Sigmoid colon (tissue), 7 donors: Measurements from ENCODE around the gene DDX60. TPM values are rescaled to one million over a fixed set of nuclear protein-coding genes. Genes with fewer than 3 reads are reported as not detected.
A peak's percentile ranks its signal among the peaks of the same experiment; 100 is the strongest.

Source experiments
- DNase-seq: peaks from one replicate; pipeline ENCODE4 v3.0.0-alpha.2; 2019
- H3K27ac ChIP-seq, 4 donors: fragments of 200-600 bp; sonication (generic); one replicate each; pipeline ENCODE4 v1.5.1; 2016 to 2019; ENCODE audit warnings: mild to moderate bottlenecking in 1 of 4
- H3K27me3 ChIP-seq, 3 donors: fragments of 200-600 bp; sonication (generic); one replicate each; pipeline ENCODE4 v1.5.1; 2019; ENCODE audit warnings: mild to moderate bottlenecking in 1 of 3
- H3K36me3 ChIP-seq, 4 donors: fragments of 200-600 bp; sonication (generic); one replicate each; pipeline ENCODE4 v1.5.1; 2016 to 2019
- H3K4me1 ChIP-seq, 4 donors: fragments of 200-600 bp; sonication (generic); one replicate each; pipeline ENCODE4 v1.5.1; 2017 to 2019
- H3K4me3 ChIP-seq, 4 donors: fragments of 200-600 bp; sonication (generic); one replicate each; pipeline ENCODE4 v1.5.1; 2017 to 2019; ENCODE audit warnings: mild to moderate bottlenecking in 2 of 4, moderate library complexity in 1 of 4
- H3K9me3 ChIP-seq, 4 donors: fragments of 200-600 bp in 3 of 4; sonication (generic) in 3 of 4; one replicate each; pipeline versions ENCODE4 v1.5.1 to v1.6.1; 2013 to 2019
- CTCF ChIP-seq, 4 experiments: fragments of 450-650 bp in 3 of 4; fragments of 200-600 bp in 1 of 4; IDR thresholded peaks; one replicate each; pipeline ENCODE4 v1.5.1; 2016 to 2019; ENCODE audit warnings: antibody characterized with exemption in 4 of 4, mild to moderate bottlenecking in 3 of 4, moderate library complexity in 2 of 4
- EP300 ChIP-seq, 4 donors: sonication (generic); formaldehyde crosslinking; IDR thresholded peaks; one replicate each; pipeline ENCODE4 v1.6.1; 2017; ENCODE audit warnings: antibody characterized with exemption in 4 of 4
- POLR2A ChIP-seq, 2 donors: fragments of 450-650 bp; IDR thresholded peaks; one replicate each; pipeline ENCODE4 v1.6.1; 2016; ENCODE audit warnings: antibody characterized with exemption in 2 of 2, mild to moderate bottlenecking in 2 of 2, moderate library complexity in 2 of 2
- POLR2AphosphoS5 ChIP-seq, 4 donors: sonication (generic); formaldehyde crosslinking; IDR thresholded peaks; one replicate each; pipeline ENCODE4 v1.6.1; 2017; ENCODE audit warnings: antibody characterized with exemption in 4 of 4
- WGBS, 2 donors: extraction: QIAGEN DNeasy Blood & Tissue Kit; methylation state at CpG; one replicate each; pipeline ENCODE4 v1.1.7; 2013; 5-methylcytosine and 5-hydroxymethylcytosine counted together
- intact Hi-C: fragments of 100-400 bp; cut with DNase I; formaldehyde crosslinking; loops from one replicate; pipeline ENCODE4 v1.15.1; 2023
- polyA plus RNA-seq, 3 donors: library from polyadenylated mRNA; stranded (reverse); fragments of 200-250 nt; gene quantifications; one replicate each; pipeline ENCODE4 v1.2.3, GENCODE V29; 2013
- total RNA-seq, 4 donors: library from RNA; depleted of rRNA; stranded (reverse); fragments of >200 nt; gene quantifications; one replicate each; pipeline ENCODE4 v1.1.0, GENCODE V29; 2016
- donor health status: healthy with polysubstance abuse.
- donor health status: Bipolar disorder and iron deficiency.
- donor health status: healthy.

Gene DDX60
- total and polyA plus RNA-seq, 7 donors = 7.2 to 98.5 (median 20.0) TPM

GRCh38 chr4:168319486-168320019 is 1.0 kb upstream of the DDX60 start:
- TF ChIP-seq POLR2AphosphoS5 (IDR thresholded peaks at IDR 0.05) (no peak), CTCF (IDR thresholded peaks at IDR 0.05) (no peak), EP300 (IDR thresholded peaks at IDR 0.05) (no peak)
- Histone ChIP-seq H3K27ac (peak overlapping the region; percentile 89 to 93 (median 92)), H3K4me1 (peaks cover 0 to 15% (median 10%) of the 10 kb centered on the region in 4 donors), H3K36me3 (no peaks in the 10 kb centered on the region), H3K9me3 (no peaks in the 10 kb centered on the region), H3K27me3 (no peaks in the 10 kb centered on the region), H3K4me3 (peak overlapping the region in 2 of 4 donors; percentile 69 to 84)
- intact Hi-C loops = loop anchor here (2.0 kb wide), 2 partner anchors 89 to 161 kb away; partner anchors contain the start of gene DDX60L
- DNase-seq = no peak
- 75 to 81% methylated on average over 3 of the region's 3 CpGs for WGBS, 2 donors

- Histone ChIP-seq H3K4me3 (peak overlapping the region in 3 of 4 donors; percentile 69 to 84 (median 79)), H3K27ac (peak overlapping the region; percentile 89 to 93 (median 92)), H3K4me1 (peaks cover 0 to 15% (median 10%) of the 10 kb centered on the region in 4 donors), H3K27me3 (no peaks in the 10 kb centered on the region), H3K36me3 (no peaks in the 10 kb centered on the region), H3K9me3 (no peaks in the 10 kb centered on the region)
- 59 to 61% methylated on average over 4 of the region's 4 CpGs for WGBS, 2 donors
- TF ChIP-seq EP300 (IDR thresholded peaks at IDR 0.05) = no peak
- TF ChIP-seq POLR2AphosphoS5 (IDR thresholded peaks at IDR 0.05) = no peak
- no peak for TF ChIP-seq CTCF (IDR thresholded peaks at IDR 0.05)
- TF ChIP-seq POLR2A (IDR thresholded peaks at IDR 0.05) = no peak
- intact Hi-C loops = loop anchor here (2.0 kb wide), 2 partner anchors 91 to 163 kb away; partner anchors contain the start of gene DDX60L
- DNase-seq = no peak
Measured at GRCh38 chr4:168317621-168318020, 931 bp downstream of the DDX60 start.

- no peak overlapping the region for H3K27ac ChIP-seq
- H3K9me3 ChIP-seq = no peaks in the 10 kb centered on the region
- intact Hi-C loops = no loop called here
- H3K4me1 ChIP-seq = no peaks in the 10 kb centered on the region
- DNase-seq = no peak
- no peak for TF ChIP-seq EP300 (IDR thresholded peaks at IDR 0.05)
- no peak for TF ChIP-seq POLR2A (IDR thresholded peaks at IDR 0.05)
- TF ChIP-seq POLR2AphosphoS5 (IDR thresholded peaks at IDR 0.05) = no peak
- no peak for TF ChIP-seq CTCF (IDR thresholded peaks at IDR 0.05)
- H3K4me3 ChIP-seq = no peak overlapping the region
- no peaks in the 10 kb centered on the region for H3K27me3 ChIP-seq
- H3K36me3 ChIP-seq = peaks cover 0 to 38% (median 0%) of the 10 kb centered on the region in 4 donors
- 13 to 51% methylated on average over 2 of the region's 2 CpGs for WGBS, 2 donors
Measured at GRCh38 chr4:168309781-168310180, 8.8 kb downstream of the DDX60 start.

- H3K27ac ChIP-seq = no peak overlapping the region
- 19 to 71% methylated on average over 2 of the region's 2 CpGs for WGBS, 2 donors
- H3K4me3 ChIP-seq = no peak overlapping the region
- H3K36me3 ChIP-seq = peaks cover 0 to 46% (median 2%) of the 10 kb centered on the region in 4 donors
- intact Hi-C loops = no loop called here
- no peaks in the 10 kb centered on the region for H3K9me3 ChIP-seq
- no peak for DNase-seq
- H3K4me1 ChIP-seq = no peaks in the 10 kb centered on the region
- no peaks in the 10 kb centered on the region for H3K27me3 ChIP-seq
- TF ChIP-seq POLR2AphosphoS5 (IDR thresholded peaks at IDR 0.05) (no peak), EP300 (IDR thresholded peaks at IDR 0.05) (no peak), POLR2A (IDR thresholded peaks at IDR 0.05) (no peak), CTCF (IDR thresholded peaks at IDR 0.05) (no peak)
Measured at GRCh38 chr4:168308912-168309311, 9.6 kb downstream of the DDX60 start.

- H3K36me3 ChIP-seq = peaks cover 0 to 63% (median 2%) of the 10 kb centered on the region in 4 donors
- H3K4me3 ChIP-seq = no peak overlapping the region
- no peaks in the 10 kb centered on the region for H3K9me3 ChIP-seq
- H3K4me1 ChIP-seq = no peaks in the 10 kb centered on the region
- intact Hi-C loops = no loop called here
- H3K27me3 ChIP-seq = no peaks in the 10 kb centered on the region
- TF ChIP-seq POLR2AphosphoS5 (IDR thresholded peaks at IDR 0.05) = no peak
- TF ChIP-seq EP300 (IDR thresholded peaks at IDR 0.05) = no peak
- no peak for TF ChIP-seq CTCF (IDR thresholded peaks at IDR 0.05)
- TF ChIP-seq POLR2A (IDR thresholded peaks at IDR 0.05) = no peak
- DNase-seq = no peak
- H3K27ac ChIP-seq = no peak overlapping the region
- 85 to 88% methylated on average over 7 of the region's 7 CpGs for WGBS, 2 donors
Measured at GRCh38 chr4:168306476-168306875, 12.1 kb downstream of the DDX60 start.
